Uterus (tissue), 4 donors: Measurements from ENCODE around the gene LAMB2. TPM values are rescaled to one million over a fixed set of nuclear protein-coding genes. Genes with fewer than 3 reads are reported as not detected.
A peak's percentile ranks its signal among the peaks of the same experiment; 100 is the strongest.

Source experiments
- DNase-seq, 2 donors: peaks; one replicate each; pipeline ENCODE4 v3.0.0-alpha.2; 2019 to 2020
- H3K27ac ChIP-seq, 2 donors: fragments of 200-600 bp; sonication (generic); 1 replicate in 1 of 2; 2 replicates in 1 of 2; pipeline ENCODE4 v1.5.1; 2016 to 2018
- H3K27me3 ChIP-seq, 2 donors: fragments of 200-600 bp; sonication (generic); one replicate each; pipeline ENCODE4 v1.5.1; 2018 to 2019; ENCODE audit warnings: control low read depth in 1 of 2
- H3K36me3 ChIP-seq, 2 donors: fragments of 200-600 bp; sonication (generic); one replicate each; pipeline ENCODE4 v1.5.1; 2019; ENCODE audit warnings: control low read depth in 1 of 2
- H3K4me1 ChIP-seq, 2 donors: fragments of 200-600 bp; sonication (generic); one replicate each; pipeline ENCODE4 v1.5.1; 2018 to 2019; ENCODE audit warnings: control low read depth in 1 of 2
- H3K4me3 ChIP-seq, 2 donors: fragments of 200-600 bp; sonication (generic); 1 replicate in 1 of 2; 2 replicates in 1 of 2; pipeline ENCODE4 v1.5.1; 2018 to 2019; ENCODE audit warnings: mild to moderate bottlenecking in 1 of 2
- H3K9me3 ChIP-seq, 2 donors: fragments of 200-600 bp; sonication (generic); one replicate each; pipeline ENCODE4 v1.5.1; 2019; ENCODE audit warnings: control low read depth in 1 of 2
- POLR2A ChIP-seq, 2 donors: fragments of 450-650 bp; IDR thresholded peaks; one replicate each; pipeline ENCODE4 v1.6.1; 2016; ENCODE audit warnings: antibody characterized with exemption in 2 of 2, mild to moderate bottlenecking in 1 of 2, moderate library complexity in 1 of 2
- intact Hi-C: fragments of 100-400 bp; cut with DNase I; formaldehyde crosslinking; loops from one replicate; pipeline ENCODE4 v1.15.1; 2023; ENCODE audit warnings: low total_unique reads
- total RNA-seq, 4 donors: library from RNA; depleted of rRNA in 3 of 4; stranded (reverse); fragments of >200 nt in 3 of 4; gene quantifications; one replicate each; pipeline versions ENCODE4 v1.1.0 to v1.2.4, GENCODE V29; 2014 to 2023
- TF ChIP-seq, protein P1 (sequence below), 4 experiments: fragments of 200-600 bp in 2 of 4; fragments of 450-650 bp in 2 of 4; sonication (generic) in 2 of 4; IDR thresholded peaks; one replicate each; pipeline ENCODE4 v1.5.1; 2016 to 2019; ENCODE audit warnings: antibody characterized with exemption in 4 of 4, mild to moderate bottlenecking in 2 of 4, moderate library complexity in 1 of 4
- donor health status: DM: yes; HTN: yes; CAD: no.

LAMB2 gene
- total RNA-seq, 4 donors from 2014 or later = 387 to 604 (median 509) TPM

DNA sequence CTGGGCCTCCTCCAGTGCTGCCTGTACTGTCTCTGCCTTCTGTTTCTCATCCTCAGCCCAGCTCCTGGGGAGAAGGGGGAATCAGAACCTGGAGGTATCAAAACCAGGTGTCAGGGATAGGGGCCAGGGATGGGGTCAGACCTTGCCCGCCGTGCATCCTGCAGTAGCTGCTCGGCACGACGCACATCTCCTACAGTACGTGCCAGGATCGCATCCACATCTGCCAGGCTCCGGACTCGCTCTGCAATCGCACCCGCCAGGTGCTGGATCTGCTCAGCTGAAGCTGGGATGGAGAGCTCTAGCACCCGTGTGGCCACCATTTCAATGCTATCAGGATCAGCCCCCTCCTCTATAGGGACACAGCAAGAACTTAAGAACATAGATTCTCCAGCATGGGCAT lies 10.8 kb downstream of the LAMB2 start:
- intact Hi-C loops = no loop called here
- no peaks in the 10 kb centered on the region for H3K9me3 ChIP-seq
- no peak overlapping the region for H3K27ac ChIP-seq
- TF ChIP-seq, protein P1, sequence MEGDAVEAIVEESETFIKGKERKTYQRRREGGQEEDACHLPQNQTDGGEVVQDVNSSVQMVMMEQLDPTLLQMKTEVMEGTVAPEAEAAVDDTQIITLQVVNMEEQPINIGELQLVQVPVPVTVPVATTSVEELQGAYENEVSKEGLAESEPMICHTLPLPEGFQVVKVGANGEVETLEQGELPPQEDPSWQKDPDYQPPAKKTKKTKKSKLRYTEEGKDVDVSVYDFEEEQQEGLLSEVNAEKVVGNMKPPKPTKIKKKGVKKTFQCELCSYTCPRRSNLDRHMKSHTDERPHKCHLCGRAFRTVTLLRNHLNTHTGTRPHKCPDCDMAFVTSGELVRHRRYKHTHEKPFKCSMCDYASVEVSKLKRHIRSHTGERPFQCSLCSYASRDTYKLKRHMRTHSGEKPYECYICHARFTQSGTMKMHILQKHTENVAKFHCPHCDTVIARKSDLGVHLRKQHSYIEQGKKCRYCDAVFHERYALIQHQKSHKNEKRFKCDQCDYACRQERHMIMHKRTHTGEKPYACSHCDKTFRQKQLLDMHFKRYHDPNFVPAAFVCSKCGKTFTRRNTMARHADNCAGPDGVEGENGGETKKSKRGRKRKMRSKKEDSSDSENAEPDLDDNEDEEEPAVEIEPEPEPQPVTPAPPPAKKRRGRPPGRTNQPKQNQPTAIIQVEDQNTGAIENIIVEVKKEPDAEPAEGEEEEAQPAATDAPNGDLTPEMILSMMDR (IDR thresholded peaks at IDR 0.05) = no peak
- no peak for TF ChIP-seq POLR2A (IDR thresholded peaks at IDR 0.05)
- H3K4me3 ChIP-seq = no peak overlapping the region
- peaks cover 0 to 12% of the 10 kb centered on the region in 2 donors for H3K4me1 ChIP-seq
- H3K27me3 ChIP-seq = no peaks in the 10 kb centered on the region
- H3K36me3 ChIP-seq = no peaks in the 10 kb centered on the region
- DNase-seq = no peak

DNA sequence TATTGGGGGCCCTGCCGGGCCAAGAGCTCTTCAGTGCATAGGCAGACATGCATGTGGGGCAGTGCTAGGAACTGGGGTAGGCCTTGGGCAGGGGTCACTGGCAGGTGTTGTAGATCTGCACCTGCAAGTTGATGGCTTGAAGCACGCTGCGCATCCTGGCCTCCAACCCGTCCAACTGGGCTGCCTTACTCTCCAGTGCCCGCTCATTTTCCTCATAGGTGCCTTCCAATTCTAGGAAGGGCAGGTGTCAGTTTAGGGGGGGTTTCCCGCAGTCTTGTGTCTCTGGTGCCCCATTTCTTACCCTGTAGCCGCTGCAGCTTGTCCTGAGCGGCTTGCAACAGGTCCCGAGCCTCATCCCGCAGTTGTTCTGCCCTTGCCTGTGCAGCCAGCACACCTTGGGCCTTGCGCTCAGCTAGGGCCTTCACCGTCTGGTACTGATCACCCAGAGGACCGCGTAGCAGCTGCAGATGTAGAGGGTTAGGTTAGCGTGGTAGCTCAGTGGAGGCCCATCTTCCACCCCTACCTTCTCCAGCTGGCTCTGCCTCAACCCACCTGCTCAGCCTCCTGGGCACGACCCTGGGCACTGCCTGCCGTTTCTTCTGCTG lies 11.6 kb downstream of the LAMB2 start:
- Histone ChIP-seq H3K36me3 (no peaks in the 10 kb centered on the region), H3K27me3 (no peaks in the 10 kb centered on the region), H3K9me3 (no peaks in the 10 kb centered on the region), H3K4me3 (peak overlapping the region; percentile 89 to 99), H3K27ac (peak overlapping the region; percentile 93 to 95), H3K4me1 (peaks cover 0 to 12% of the 10 kb centered on the region in 2 donors)
- DNase-seq = no peak
- intact Hi-C loops = no loop called here
- TF ChIP-seq, protein P1 (IDR thresholded peaks at IDR 0.05) = no peak
- no peak for TF ChIP-seq POLR2A (IDR thresholded peaks at IDR 0.05)

DNA sequence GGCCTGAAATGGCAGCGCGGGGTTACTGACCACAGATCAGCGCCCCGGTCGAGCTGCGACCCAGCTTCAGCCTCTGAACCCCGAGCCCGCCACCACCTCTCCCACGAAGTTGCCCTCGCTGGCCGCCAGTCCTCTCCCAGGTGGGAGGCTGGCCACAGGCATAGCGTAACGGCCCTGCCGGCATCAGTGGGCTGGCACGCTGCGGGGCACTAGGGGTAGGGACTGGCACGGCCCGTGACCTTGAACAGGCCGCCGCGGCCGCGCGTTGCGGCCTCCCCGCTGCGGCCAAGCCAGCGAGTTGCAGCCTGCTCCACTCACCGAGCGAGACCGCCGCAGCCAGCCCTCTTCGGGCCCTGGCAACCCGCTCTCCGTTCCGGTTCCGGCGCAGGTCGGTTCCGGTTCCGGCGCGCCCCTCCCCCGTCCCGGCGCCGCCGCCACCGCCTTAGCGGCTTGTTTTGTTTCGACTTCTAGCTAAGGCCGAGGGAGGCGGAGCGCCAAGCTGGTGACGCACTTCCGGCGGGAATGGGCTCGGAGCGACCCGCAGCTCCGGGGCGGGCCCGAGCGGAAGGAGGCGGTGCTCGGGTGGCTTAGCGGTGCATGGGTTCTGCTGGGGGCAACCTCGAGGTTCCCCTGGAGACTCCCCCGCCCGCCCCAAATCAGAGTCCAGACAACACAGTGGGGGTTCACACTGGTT lies 12.3 kb downstream of the LAMB2 start, which contains the start of gene USP19:
Gene USP19, minus strand, starts transcription at position 386 of the 694 bp plus-strand sequence. CDS start 1,678 bp downstream, outside the sequence.
- Histone ChIP-seq H3K9me3 (no peaks in the 10 kb centered on the region), H3K36me3 (no peaks in the 10 kb centered on the region), H3K4me1 (peaks cover 0 to 12% of the 10 kb centered on the region in 2 donors), H3K27ac (peak within 1 kb of the TSS; percentile 93 to 95), H3K4me3 (peak within 1 kb of the TSS; percentile 89 to 99), H3K27me3 (no peaks in the 10 kb centered on the region)
- intact Hi-C loops = no loop called here
- DNase-seq = peak; percentile 96 to 97
- TF ChIP-seq, protein P1 (IDR thresholded peaks at IDR 0.05) = peak in 2 of 4 experiments; percentile 11 to 26
- TF ChIP-seq POLR2A (IDR thresholded peaks at IDR 0.05) = peak; percentile 35 to 88

DNA sequence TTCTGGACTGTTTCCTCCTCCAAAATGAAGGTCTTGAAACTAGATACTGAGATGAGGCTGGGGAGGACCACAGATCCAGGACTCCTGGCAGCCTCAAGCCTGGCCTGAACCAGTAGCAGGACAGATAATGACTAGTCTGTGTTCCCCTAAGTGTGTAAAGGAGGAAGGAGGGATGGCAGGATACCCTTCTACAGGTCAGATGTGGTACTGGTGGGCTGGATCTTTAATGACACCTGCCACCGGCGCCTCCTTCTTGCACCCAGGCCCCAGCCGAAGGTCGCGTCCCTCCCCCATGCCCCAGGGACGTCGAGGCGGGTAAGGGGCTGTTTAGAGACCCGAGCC lies 12.8 kb downstream of the LAMB2 start:
- peak overlapping the region; percentile 93 to 95 for H3K27ac ChIP-seq
- H3K4me1 ChIP-seq = peaks cover 0 to 12% of the 10 kb centered on the region in 2 donors
- no peak for DNase-seq
- H3K4me3 ChIP-seq = peak overlapping the region; percentile 89 to 99
- H3K36me3 ChIP-seq = no peaks in the 10 kb centered on the region
- TF ChIP-seq, protein P1 (IDR thresholded peaks at IDR 0.05) = no peak
- no peak for TF ChIP-seq POLR2A (IDR thresholded peaks at IDR 0.05)
- no peaks in the 10 kb centered on the region for H3K9me3 ChIP-seq
- H3K27me3 ChIP-seq = no peaks in the 10 kb centered on the region
- intact Hi-C loops = no loop called here

DNA sequence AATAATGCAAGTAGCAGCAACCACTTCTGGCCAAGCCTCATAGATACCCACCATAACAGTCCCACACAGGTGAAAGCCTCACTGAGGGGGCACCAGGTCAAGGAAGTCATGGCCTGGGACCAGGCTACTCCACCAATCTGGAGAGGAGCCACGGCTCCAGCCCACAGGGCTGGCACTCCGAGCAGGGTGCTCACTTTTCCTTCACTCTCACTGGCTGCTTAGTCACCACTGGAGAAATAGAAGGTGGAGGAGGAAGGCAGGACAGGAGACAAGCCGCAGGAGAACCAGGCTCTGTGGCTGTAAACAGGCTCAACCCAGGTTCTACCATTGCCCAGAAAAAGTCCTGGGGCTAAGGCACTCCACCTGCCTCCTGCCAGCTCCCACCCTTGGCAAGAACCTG lies 13.4 kb downstream of the LAMB2 start:
- H3K27me3 ChIP-seq = no peaks in the 10 kb centered on the region
- H3K27ac ChIP-seq = peak overlapping the region in 1 of 2 donors; percentile 95
- H3K9me3 ChIP-seq = no peaks in the 10 kb centered on the region
- DNase-seq = no peak
- peak overlapping the region; percentile 89 to 99 for H3K4me3 ChIP-seq
- H3K36me3 ChIP-seq = no peaks in the 10 kb centered on the region
- TF ChIP-seq, protein P1 (IDR thresholded peaks at IDR 0.05) = no peak
- no peak for TF ChIP-seq POLR2A (IDR thresholded peaks at IDR 0.05)
- H3K4me1 ChIP-seq = peaks cover 0 to 12% of the 10 kb centered on the region in 2 donors
- intact Hi-C loops = no loop called here
